GM10248 (cell line): ENCODE measurements around the gene FGF5.
"Not testable (repeated sequence)": the region's sequence is repeated elsewhere in the genome, so short reads cannot be mapped to it uniquely, and the experiment has no call there.

Experiments
- CTCF ChIA-PET: fragments of 300-600 bp; sonication (Branson Sonifier 250); formaldehyde crosslinking; extraction: SDS; loops from one replicate; lab custom pipeline; 2021; ENCODE audit warnings: antibody characterized with exemption; lab: Yijun Ruan, JAX
- POLR2A ChIA-PET: fragments of 350-650 bp; sonication (Branson Sonifier 250); formaldehyde crosslinking; extraction: SDS; loops from one replicate; lab custom pipeline; 2020; ENCODE audit warnings: antibody characterized with exemption; lab: Yijun Ruan, JAX
- DNase-seq: peaks from one replicate; pipeline ENCODE4 v3.0.0; 2012; ENCODE audit errors: extremely low spot score
- TF ChIP-seq, protein P1 (sequence below): IDR thresholded peaks from 2 replicates; pipeline ENCODE4 v1.5.1; 2012; ENCODE audit warnings: mild to moderate bottlenecking, low read depth; ENCODE audit errors: extremely low read depth, missing control alignments, control extremely low read depth

Gene FGF5

DNA sequence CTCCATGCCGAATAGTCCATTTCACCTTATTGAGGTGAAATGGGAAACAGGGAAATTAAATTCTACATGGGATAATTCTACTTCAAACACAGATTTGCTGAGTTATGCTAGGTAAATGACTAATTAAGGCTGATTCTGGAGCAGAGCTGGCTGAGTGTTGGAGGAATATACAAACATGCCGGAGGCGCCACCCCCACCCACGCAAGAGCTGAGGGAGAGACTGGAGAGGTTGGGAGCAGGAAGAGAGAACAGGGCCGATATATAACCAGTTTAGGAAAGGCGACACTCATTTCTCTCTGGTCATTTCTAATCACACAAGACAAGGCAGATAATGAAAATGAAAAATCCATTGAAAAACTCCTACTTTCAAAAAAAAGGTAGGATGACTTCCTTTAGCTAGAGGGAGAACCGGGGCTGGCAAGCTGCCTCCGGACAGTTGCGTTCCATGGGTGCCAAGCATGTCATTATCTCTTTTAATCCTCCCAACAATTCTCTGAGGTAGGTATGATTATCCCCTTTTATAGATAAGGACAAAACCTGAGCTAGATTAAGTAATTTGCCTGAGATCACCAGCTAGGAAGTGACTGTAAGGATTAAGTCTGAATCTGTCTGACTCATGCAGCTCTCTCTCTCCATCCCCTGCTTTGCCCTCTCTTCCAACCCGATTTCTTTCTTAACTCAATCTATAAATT lies 41.5 kb downstream of the FGF5 start:
- ChIA-PET CTCF (no interaction called here), POLR2A (no interaction called here)
- DNase-seq: no peak
- TF ChIP-seq, protein P1, sequence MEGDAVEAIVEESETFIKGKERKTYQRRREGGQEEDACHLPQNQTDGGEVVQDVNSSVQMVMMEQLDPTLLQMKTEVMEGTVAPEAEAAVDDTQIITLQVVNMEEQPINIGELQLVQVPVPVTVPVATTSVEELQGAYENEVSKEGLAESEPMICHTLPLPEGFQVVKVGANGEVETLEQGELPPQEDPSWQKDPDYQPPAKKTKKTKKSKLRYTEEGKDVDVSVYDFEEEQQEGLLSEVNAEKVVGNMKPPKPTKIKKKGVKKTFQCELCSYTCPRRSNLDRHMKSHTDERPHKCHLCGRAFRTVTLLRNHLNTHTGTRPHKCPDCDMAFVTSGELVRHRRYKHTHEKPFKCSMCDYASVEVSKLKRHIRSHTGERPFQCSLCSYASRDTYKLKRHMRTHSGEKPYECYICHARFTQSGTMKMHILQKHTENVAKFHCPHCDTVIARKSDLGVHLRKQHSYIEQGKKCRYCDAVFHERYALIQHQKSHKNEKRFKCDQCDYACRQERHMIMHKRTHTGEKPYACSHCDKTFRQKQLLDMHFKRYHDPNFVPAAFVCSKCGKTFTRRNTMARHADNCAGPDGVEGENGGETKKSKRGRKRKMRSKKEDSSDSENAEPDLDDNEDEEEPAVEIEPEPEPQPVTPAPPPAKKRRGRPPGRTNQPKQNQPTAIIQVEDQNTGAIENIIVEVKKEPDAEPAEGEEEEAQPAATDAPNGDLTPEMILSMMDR: no peak

DNA sequence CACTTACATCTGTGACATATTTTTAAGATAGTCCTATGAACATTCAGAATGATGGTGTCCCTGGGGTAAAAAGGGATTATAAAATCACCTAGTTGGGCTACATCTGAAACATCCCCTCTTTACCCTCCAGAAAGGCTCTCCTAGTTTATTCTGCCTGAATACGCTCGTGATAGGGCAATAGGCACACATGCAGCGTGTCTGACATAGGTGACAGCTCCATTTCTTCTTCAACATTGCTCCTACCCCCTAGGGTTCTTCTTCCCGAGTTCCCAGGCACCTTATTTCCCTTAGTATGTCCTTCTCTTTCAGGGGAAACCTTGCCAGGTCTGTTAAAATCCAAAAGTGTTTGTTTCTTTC lies 42.0 kb downstream of the FGF5 start:
- CTCF ChIA-PET: no interaction called here

DNA sequence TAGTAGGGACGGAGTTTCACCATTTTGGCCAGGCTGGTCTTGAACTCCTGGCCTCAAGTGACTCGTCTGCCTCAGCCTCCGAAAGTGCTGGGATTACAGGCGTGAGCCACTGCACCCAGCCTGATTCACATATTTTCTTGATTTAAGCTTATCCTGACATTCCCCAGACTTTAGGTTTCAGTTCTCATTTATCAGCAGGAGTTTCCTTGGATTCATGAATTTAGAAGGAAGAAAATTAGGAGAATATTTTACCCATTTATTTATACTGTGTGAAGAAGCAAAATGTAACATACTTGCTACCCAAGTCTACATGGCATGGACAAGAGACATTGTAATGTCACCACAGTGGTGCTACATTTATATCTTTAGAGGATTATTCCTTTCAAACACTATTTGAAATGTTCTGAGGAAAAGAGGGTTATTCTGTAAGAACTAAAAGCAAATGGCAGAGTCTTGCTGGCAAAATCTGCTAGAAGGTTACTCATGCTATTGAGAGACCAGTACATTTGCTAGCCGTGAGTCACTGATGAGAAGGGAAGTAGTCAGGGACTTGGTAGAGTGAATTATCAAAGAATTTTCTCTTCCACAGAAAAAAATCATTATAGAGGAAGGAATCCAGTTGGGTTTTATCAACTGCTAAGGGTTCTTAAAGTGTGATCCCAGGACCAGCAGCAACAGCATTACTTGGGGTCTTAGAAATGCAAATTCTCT lies 43.0 kb downstream of the FGF5 start:
- ChIA-PET CTCF (no interaction called here), POLR2A (no interaction called here)
- TF ChIP-seq, protein P1: no peak
- no peak for DNase-seq

More for the DNA sequence above, 42.0 kb downstream of the FGF5 start:
- POLR2A ChIA-PET: no interaction called here
- DNase-seq: no peak
- TF ChIP-seq, protein P1: no peak

DNA sequence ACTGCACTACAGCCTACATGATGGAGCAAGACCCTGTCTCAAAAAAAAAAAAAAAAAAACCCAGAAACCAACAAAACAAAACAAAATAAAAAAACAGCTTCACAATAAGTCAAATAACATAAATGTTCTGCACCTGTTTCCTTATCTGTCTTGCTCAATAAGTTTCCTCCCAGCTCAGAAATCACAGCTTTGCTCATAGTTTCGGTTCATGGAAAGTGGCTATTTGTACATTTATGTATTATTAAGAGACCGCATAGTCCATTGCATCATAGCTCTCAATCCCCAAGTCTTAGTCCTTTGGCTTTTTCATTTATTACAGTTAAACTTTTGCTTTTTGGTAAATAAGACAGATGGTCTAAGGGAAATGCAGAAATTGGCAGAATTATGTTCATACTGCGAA lies 44.7 kb downstream of the FGF5 start:
- TF ChIP-seq, protein P1: no peak
- ChIA-PET POLR2A (no interaction called here), CTCF (interaction anchor here (1.0 to 1.3 kb wide), 2 partner anchors 17 to 42 kb away, joined by 3 read pairs; no protein-coding TSS in a partner anchor)
- no peak for DNase-seq

DNA sequence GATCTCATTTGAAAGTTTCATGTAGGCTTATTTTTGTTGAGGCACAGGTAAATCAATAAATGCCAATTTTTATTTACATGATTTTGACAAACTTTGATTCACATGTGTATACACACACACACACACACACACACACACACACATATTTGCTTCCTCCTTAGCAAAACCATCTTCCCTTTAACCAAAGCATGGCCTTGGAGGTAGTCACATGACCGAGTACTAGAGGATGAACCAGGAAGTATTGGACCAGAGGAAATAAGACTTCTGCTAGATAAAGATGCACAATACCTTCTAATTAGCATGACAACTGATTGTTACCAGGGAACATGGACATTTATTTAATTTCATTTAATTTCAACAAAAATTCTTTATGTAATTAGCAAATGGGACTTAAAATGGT lies 45.7 kb downstream of the FGF5 start:
- TF ChIP-seq, protein P1: no peak
- ChIA-PET CTCF (no interaction called here), POLR2A (no interaction called here)
- DNase-seq: no peak

DNA sequence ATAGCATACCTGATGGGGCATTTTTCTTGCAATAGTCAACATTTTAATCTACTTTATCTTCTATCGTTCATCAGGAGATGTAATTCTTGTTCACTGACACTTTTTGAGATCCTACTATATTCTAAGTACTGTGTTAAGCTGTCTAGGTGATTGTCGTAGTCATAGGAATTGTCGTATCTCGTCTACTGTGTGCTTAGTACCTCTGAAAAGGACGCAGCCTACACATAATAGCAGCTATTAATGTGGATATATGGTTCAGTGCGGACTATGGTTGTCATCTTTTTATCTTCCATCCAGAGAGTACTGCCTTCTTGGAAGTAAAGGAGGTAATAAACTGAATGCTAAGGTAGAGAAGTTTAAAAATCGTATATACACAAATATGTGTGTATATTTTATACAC lies 47.2 kb downstream of the FGF5 start:
- POLR2A ChIA-PET: no interaction called here
- TF ChIP-seq, protein P1: no peak
- CTCF ChIA-PET: interaction anchor here (1.3 kb wide), 1 partner anchor 9 kb away, joined by 4 read pairs; no protein-coding TSS in a partner anchor
- no peak for DNase-seq

DNA sequence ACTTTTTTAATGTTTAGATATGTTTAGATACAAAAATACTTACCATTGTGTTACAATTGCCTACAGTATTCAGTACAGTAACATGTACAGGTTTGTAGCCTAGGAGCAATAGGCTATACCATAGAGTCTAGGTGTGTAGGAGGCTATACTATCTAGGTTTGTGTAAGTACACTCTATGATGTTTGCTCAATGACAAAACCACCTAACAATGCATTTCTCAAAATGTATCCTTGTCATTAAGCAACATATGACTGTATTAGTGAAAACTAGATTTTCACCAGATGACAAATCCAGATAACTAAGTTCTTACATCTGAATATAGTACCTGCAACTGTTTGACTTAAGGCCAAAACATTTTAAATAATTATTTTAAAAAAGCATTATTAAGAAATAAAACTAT lies 49.4 kb downstream of the FGF5 start:
- POLR2A ChIA-PET, DNase-seq, CTCF ChIA-PET: not testable (repeated sequence)
